ENCODE measurements around the gene LIN28A. TPM values are rescaled to one million over a fixed set of nuclear protein-coding genes. Genes with fewer than 3 reads are reported as not detected.

LIN28A gene
- total and polyA plus RNA-seq, 8 donors = 1.2 TPM; not detected in 7

DNA sequence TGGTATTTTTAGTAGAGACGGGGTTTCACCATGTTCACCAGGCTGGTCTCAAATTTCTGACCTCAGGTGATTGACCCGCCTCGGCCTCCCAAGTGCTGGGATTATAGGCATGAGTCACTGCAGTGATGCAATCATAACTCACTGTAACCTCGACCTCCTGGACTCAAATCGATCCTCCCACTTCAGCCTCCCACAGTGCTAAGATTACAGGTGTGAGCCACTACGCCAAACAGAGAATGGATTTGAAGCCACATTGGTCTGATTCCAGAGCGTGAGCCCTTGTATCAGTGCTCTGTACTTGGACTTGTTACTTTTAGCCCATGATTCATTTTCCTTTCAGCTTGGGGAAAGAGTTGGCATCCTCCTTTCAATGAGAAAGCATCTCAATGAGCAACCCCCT lies 23.2 kb upstream of the LIN28A start:
- Histone ChIP-seq H3K27me3 (no peaks in the 10 kb centered on the region), H3K36me3 (no peaks in the 10 kb centered on the region), H3K9me3 (no peaks in the 10 kb centered on the region), H3K4me3 (no peak overlapping the region), H3K4me1 (no peaks in the 10 kb centered on the region), H3K27ac (no peak overlapping the region)
- ATAC-seq (no peak), DNase-seq (no peak), FAIRE-seq (no peak)
- intact Hi-C loops (cut with DNase I) = no loop called here
- 66 to 78% methylated on average over 7 of the region's 7 CpGs for WGBS, 2 donors
- TF ChIP-seq, protein P1, sequence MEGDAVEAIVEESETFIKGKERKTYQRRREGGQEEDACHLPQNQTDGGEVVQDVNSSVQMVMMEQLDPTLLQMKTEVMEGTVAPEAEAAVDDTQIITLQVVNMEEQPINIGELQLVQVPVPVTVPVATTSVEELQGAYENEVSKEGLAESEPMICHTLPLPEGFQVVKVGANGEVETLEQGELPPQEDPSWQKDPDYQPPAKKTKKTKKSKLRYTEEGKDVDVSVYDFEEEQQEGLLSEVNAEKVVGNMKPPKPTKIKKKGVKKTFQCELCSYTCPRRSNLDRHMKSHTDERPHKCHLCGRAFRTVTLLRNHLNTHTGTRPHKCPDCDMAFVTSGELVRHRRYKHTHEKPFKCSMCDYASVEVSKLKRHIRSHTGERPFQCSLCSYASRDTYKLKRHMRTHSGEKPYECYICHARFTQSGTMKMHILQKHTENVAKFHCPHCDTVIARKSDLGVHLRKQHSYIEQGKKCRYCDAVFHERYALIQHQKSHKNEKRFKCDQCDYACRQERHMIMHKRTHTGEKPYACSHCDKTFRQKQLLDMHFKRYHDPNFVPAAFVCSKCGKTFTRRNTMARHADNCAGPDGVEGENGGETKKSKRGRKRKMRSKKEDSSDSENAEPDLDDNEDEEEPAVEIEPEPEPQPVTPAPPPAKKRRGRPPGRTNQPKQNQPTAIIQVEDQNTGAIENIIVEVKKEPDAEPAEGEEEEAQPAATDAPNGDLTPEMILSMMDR (IDR thresholded peaks at IDR 0.05) = no peak

DNA sequence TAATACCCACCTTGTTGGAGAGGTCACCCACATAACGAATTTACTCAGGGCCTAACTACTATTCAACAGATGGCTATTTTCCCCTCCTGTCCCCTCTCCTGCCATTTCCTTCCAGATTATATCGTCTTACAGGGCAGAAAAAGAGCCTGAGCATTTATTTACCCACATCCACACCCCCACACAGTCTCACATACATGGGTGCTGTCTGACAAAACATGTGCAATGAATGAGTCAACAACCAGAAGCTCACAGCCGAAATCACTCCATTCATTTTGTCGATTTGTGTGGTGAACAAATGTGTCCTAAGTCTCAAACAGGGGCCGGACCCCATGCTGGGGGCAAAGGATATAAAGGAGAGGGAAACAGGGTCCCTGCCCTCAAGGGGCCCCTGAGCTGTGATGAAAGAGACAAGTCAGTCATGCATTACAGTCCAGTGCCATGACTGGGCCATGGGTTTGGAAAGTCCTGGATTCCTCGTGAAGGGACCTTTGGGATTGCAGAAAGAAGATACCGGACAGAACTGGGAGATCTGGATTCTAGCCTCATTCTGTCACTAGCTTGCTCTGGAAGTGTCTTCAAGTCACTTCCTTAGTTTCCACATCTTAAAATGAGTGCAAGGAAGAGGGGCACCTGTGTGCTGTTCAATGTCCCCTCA lies 21.7 kb upstream of the LIN28A start:
- Histone ChIP-seq H3K27me3 (no peaks in the 10 kb centered on the region), H3K4me3 (no peak overlapping the region), H3K36me3 (no peaks in the 10 kb centered on the region), H3K4me1 (no peaks in the 10 kb centered on the region), H3K9me3 (no peaks in the 10 kb centered on the region), H3K27ac (no peak overlapping the region)
- 63 to 75% methylated on average over 7 of the region's 7 CpGs for WGBS, 2 donors
- FAIRE-seq = no peak
- ATAC-seq = no peak
- intact Hi-C loops (cut with DNase I) = no loop called here
- TF ChIP-seq, protein P1 (IDR thresholded peaks at IDR 0.05) = no peak
- DNase-seq = no peak

DNA sequence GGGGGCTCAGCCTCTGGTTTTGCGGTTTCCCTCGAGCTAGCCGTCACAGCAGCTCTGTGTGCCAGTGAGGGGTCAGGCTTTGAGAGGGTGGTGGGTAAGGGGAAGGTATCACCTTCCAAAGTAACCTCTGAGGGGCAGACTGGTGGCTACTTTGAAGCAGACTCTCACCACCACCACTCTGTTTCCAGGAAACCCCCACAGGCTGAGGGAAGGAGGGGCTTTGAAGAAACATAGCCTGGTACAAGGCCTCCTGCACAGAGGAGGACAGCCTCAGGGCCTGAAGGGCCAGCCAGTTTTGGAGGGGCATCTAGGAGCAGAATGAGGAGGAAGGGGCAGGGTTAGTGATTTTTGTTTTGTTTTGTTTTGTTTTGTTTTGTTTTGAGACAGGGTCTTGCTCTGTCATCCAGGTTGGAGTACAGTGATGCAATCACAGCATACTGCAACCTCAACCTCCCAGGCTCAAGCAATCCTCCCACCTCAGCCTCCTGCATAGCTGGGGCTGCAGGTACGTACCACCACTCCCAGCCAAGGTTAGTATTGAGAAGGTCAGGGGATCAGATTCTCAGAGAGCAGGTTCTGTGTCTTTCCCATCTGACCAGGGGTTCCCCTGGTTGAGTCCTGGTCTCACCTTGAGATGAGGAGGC lies 20.9 kb upstream of the LIN28A start:
- Histone ChIP-seq H3K4me3 (no peak overlapping the region), H3K9me3 (no peaks in the 10 kb centered on the region), H3K36me3 (no peaks in the 10 kb centered on the region), H3K4me1 (no peaks in the 10 kb centered on the region), H3K27ac (no peak overlapping the region), H3K27me3 (no peaks in the 10 kb centered on the region)
- intact Hi-C loops (cut with DNase I) = no loop called here
- DNase-seq = no peak
- WGBS, 2 donors = 71 to 72% methylated on average over 4 of the region's 4 CpGs
- ATAC-seq = no peak
- TF ChIP-seq, protein P1 (IDR thresholded peaks at IDR 0.05) = no peak
- FAIRE-seq = no peak

DNA sequence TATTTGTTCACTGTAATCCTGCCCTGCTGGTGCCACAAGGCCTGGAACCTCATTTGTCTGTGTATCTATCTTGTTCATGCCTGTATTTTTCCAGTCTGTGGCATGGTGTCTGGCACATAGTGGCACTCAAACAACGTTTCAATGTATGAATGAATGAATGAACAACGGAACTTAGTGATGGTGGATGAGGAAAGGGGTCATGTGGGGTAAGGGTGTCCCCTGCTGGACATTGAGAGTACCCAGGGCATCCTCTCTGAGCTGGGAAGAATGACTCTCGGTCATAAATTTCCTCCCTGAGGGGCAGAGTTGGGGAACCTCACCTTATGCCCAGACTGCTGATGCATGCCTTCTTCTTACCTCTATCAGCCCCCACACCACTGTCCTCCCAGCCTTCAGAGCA lies 19.2 kb upstream of the LIN28A start:
- no peaks in the 10 kb centered on the region for H3K27me3 ChIP-seq
- DNase-seq (no peak), FAIRE-seq (no peak), ATAC-seq (peak in 1 of 4 donors; percentile 29)
- H3K9me3 ChIP-seq = no peaks in the 10 kb centered on the region
- no peaks in the 10 kb centered on the region for H3K4me1 ChIP-seq
- intact Hi-C loops (cut with DNase I) = no loop called here
- 8 to 15% methylated on average over 3 of the region's 3 CpGs for WGBS, 2 donors
- H3K36me3 ChIP-seq = no peaks in the 10 kb centered on the region
- H3K4me3 ChIP-seq = no peak overlapping the region
- TF ChIP-seq, protein P1 (IDR thresholded peaks at IDR 0.05) = peak in 1 of 4 donors; percentile 10
- H3K27ac ChIP-seq = no peak overlapping the region

DNA sequence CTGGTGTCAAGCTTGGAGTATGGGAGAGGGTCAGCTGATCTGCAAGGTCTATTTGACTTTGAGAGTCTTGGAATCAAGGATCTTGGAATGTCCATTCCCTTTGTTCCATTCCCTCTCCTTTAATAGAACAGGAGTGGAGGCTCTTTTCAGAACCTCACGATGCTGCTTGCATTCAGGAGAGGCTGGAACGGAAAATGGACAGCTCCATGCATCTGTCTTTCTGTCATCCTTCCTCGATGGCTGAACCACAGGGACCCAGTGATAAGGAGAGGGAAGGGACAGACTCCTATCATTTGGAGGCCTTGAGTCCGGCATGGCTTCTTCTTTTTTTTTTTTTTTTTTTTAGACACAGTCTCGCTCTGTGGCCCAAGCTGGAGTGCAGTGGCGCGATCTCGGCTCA lies 14.9 kb upstream of the LIN28A start:
- ATAC-seq (no peak), DNase-seq (no peak), FAIRE-seq (no peak)
- intact Hi-C loops (cut with DNase I) = no loop called here
- Histone ChIP-seq H3K4me1 (no peaks in the 10 kb centered on the region), H3K9me3 (no peaks in the 10 kb centered on the region), H3K27me3 (no peaks in the 10 kb centered on the region), H3K4me3 (no peak overlapping the region), H3K27ac (no peak overlapping the region), H3K36me3 (no peaks in the 10 kb centered on the region)
- TF ChIP-seq, protein P1 (IDR thresholded peaks at IDR 0.05) = no peak
- WGBS, 2 donors = 75 to 81% methylated on average over 8 of the region's 8 CpGs

Measured in pancreas (tissue), 10 donors.